Measurements from ENCODE around the gene HTT. TPM values are rescaled to one million over a fixed set of nuclear protein-coding genes. Genes with fewer than 3 reads are reported as not detected.

The HTT gene
- total RNA-seq, 4 donors from 2014 or later: 37.5 to 119 (median 48.7) TPM

DNA sequence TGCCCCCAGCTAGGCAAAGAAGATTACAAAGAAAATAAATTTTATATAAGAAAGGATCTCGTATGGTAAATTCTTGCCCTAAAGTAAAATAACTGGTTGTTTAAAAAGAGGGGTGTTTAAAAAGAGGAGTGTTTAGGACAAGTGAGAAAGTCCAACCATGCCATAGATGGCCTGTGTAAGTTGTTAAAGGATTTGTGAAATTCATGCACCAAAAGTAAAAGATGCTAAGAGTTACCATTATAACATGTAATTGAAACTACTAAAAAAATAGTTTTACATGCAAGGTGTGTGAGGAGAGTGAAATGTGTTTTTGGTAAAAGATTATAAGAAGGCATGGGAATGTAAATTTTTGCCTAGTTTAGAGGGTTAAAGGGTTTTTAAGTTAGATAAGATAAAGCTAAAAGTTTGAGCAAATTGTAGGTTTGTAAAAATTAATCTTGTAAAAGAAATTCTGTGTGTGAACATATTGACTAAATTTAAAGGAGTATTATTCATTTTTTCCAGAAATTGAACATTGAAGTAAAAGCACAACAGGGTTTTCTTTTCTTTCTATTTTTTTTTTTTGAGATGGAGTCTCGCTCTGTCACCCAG lies 20.2 kb upstream of the HTT start:
- Histone ChIP-seq H3K36me3 (no peaks in the 10 kb centered on the region), H3K4me1 (no peaks in the 10 kb centered on the region), H3K27ac (no peak overlapping the region), H3K4me3 (no peak overlapping the region), H3K27me3 (no peaks in the 10 kb centered on the region), H3K9me3 (peaks cover 0 to 20% (median 6%) of the 10 kb centered on the region in 3 donors)
- no peak for DNase-seq
- intact Hi-C loops (cut with DNase I): no loop called here
- TF ChIP-seq POLR2A (IDR thresholded peaks at IDR 0.05): no peak
- TF ChIP-seq, protein P1, sequence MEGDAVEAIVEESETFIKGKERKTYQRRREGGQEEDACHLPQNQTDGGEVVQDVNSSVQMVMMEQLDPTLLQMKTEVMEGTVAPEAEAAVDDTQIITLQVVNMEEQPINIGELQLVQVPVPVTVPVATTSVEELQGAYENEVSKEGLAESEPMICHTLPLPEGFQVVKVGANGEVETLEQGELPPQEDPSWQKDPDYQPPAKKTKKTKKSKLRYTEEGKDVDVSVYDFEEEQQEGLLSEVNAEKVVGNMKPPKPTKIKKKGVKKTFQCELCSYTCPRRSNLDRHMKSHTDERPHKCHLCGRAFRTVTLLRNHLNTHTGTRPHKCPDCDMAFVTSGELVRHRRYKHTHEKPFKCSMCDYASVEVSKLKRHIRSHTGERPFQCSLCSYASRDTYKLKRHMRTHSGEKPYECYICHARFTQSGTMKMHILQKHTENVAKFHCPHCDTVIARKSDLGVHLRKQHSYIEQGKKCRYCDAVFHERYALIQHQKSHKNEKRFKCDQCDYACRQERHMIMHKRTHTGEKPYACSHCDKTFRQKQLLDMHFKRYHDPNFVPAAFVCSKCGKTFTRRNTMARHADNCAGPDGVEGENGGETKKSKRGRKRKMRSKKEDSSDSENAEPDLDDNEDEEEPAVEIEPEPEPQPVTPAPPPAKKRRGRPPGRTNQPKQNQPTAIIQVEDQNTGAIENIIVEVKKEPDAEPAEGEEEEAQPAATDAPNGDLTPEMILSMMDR (IDR thresholded peaks at IDR 0.05): no peak
- WGBS, 2 donors: 88 to 95% methylated on average over 2 of the region's 2 CpGs

DNA sequence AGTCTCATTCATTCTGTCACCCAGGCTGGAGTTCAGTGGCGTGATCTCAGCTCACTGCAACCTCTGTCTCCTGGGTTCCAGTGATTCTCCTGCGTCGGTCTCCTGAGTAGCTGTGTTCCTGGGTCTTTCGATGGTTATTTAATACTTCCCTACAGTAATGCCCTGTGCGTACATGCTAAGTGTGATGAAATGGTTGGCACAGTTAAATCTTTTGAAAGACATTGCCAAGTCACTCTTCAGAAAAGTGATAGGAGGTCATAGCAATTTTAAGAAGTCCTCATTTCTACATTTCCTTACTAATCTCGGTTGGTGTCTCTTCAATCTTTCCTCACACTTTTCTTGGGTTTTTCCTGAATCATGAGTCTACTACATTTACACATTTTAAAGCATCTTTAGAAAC lies 14.5 kb upstream of the HTT start:
- DNase-seq: no peak
- H3K4me1 ChIP-seq: no peaks in the 10 kb centered on the region
- no peak overlapping the region for H3K4me3 ChIP-seq
- peaks cover 0 to 8% (median 6%) of the 10 kb centered on the region in 3 donors for H3K9me3 ChIP-seq
- no peak for TF ChIP-seq POLR2A (IDR thresholded peaks at IDR 0.05)
- TF ChIP-seq, protein P1 (IDR thresholded peaks at IDR 0.05): no peak
- WGBS, 2 donors: 76 to 85% methylated on average over 6 of the region's 6 CpGs
- H3K27me3 ChIP-seq: no peaks in the 10 kb centered on the region
- H3K36me3 ChIP-seq: no peaks in the 10 kb centered on the region
- no peak overlapping the region for H3K27ac ChIP-seq
- intact Hi-C loops (cut with DNase I): no loop called here

DNA sequence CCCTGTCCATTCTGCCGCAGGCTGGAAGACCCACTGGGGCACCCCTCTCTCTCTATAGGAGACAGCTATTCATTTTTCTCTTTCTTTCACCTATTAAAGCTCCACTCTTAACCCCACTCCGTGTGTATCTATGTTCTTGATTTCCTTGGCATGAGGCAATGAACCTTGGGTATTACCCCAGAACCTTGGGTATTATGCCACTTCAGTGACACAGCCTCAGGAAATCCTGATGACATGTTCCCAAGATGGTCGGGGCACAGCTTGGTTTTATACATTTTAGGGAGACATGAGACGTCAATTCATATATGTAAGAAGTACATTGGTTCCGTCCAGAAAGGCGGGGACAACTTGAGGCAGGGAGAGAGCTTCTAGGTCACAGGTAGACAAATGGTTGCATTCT lies 13.5 kb upstream of the HTT start:
- H3K36me3 ChIP-seq: no peaks in the 10 kb centered on the region
- H3K27ac ChIP-seq: no peak overlapping the region
- intact Hi-C loops (cut with DNase I): no loop called here
- no peak overlapping the region for H3K4me3 ChIP-seq
- H3K4me1 ChIP-seq: no peaks in the 10 kb centered on the region
- 76 to 90% methylated on average over 6 of the region's 6 CpGs for WGBS, 2 donors
- H3K27me3 ChIP-seq: no peaks in the 10 kb centered on the region
- peaks cover 0 to 6% (median 0%) of the 10 kb centered on the region in 3 donors for H3K9me3 ChIP-seq
- no peak for DNase-seq
- TF ChIP-seq POLR2A (IDR thresholded peaks at IDR 0.05): no peak
- TF ChIP-seq, protein P1 (IDR thresholded peaks at IDR 0.05): no peak

DNA sequence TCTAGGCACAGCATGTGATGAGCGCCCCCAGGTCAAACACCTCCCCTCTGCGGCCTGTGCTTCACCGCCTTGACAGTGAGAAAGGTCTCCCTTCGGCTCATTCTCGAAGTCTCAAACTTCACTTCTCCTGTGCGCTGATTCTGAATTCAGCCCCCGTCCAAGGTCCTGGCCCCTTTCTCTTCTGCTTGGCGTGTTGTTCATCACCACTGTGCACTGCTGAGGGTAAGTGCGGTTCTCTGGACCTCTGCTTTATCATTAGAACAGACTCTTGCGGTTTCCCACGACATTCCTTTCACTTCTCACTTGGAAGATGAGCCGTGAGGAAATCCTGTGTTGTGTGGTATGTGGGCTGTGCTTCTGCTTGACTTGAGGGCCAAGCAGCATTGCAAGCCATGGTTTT lies 12.0 kb upstream of the HTT start:
- DNase-seq: no peak
- no peaks in the 10 kb centered on the region for H3K36me3 ChIP-seq
- H3K27ac ChIP-seq: no peak overlapping the region
- no peaks in the 10 kb centered on the region for H3K9me3 ChIP-seq
- no peaks in the 10 kb centered on the region for H3K4me1 ChIP-seq
- WGBS, 2 donors: 85 to 91% methylated on average over 9 to 12 of the region's 12 CpGs
- no peak overlapping the region for H3K4me3 ChIP-seq
- H3K27me3 ChIP-seq: no peaks in the 10 kb centered on the region
- intact Hi-C loops (cut with DNase I): no loop called here
- TF ChIP-seq, protein P1 (IDR thresholded peaks at IDR 0.05): no peak
- no peak for TF ChIP-seq POLR2A (IDR thresholded peaks at IDR 0.05)

DNA sequence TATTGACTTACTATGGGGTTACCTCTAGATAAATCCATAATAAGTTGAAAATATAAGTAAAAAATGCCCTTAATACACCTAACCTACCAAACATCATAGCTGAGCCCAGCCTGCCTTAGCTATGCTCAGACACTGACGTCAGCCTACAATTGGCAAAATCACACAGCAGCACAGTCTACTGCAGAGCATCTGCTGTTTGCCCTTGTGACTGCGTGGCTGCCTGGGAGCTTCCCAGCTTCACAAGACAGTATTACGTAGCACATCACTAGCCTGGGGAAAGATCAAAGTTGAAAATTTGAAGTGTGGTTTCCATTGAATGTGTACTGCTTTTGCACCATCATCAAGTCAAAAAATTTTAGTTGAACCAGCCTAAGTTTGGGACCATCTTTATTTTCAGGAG lies 8.9 kb upstream of the HTT start:
- WGBS, 2 donors: 62 to 100% methylated on average over 3 of the region's 3 CpGs
- no peak for DNase-seq

More for the DNA sequence above, 8.9 kb upstream of the HTT start:
- Histone ChIP-seq H3K27me3 (no peaks in the 10 kb centered on the region), H3K27ac (no peak overlapping the region), H3K9me3 (no peaks in the 10 kb centered on the region), H3K4me1 (no peaks in the 10 kb centered on the region), H3K36me3 (no peaks in the 10 kb centered on the region), H3K4me3 (no peak overlapping the region)
- no peak for TF ChIP-seq POLR2A (IDR thresholded peaks at IDR 0.05)
- TF ChIP-seq, protein P1 (IDR thresholded peaks at IDR 0.05): no peak
- intact Hi-C loops (cut with DNase I): no loop called here

Data from esophagus squamous epithelium (tissue), 5 donors.